ENCODE results near the gene SCGB2B2.
A peak's percentile ranks its signal among the peaks of the same experiment; 100 is the strongest.
"Not testable (repeated sequence)": the region's sequence is repeated elsewhere in the genome, so short reads cannot be mapped to it uniquely, and the experiment has no call there.

The SCGB2B2 gene, protein sequence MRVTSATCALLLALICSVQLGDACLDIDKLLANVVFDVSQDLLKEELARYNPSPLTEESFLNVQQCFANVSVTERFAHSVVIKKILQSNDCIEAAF

DNA sequence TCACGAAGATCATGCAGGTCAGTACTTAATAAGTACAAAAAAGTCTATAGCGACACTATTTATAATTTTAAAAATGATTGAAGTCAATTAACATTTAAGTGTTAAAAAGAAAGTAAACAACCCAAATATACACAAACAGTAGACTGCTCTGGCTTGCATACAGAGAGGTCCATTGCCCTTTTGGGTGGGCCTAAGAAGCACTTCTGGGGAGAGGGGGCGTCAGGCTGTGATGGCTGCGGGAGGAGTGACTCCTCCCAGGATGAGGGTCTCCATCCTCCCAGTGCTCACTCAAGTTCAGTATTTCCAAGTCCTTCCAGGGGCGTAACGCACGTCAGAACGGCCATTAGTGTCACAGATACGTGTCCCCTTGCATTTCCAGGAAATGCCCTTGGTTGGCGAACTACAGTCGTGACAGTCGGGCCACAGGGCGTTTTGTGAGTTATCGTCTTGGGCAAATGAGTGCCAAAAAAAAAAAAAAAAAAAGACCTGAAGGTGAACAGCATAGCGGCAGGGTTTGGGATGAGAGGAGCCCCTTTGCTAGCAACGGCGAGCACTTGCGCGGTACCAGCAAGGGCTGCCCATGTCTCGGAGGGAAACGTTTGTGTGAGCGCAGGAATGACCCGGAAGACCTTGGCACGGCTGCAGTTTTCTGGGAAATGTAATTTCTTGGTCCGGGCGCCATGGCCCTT, at the start of gene SCGB2B2:
Gene SCGB2B2, minus strand, starts transcription at position 463 of the 689 bp plus-strand sequence. CDS start 82,596 bp downstream, outside the sequence.
- peak; percentile 87 for DNase-seq

DNA sequence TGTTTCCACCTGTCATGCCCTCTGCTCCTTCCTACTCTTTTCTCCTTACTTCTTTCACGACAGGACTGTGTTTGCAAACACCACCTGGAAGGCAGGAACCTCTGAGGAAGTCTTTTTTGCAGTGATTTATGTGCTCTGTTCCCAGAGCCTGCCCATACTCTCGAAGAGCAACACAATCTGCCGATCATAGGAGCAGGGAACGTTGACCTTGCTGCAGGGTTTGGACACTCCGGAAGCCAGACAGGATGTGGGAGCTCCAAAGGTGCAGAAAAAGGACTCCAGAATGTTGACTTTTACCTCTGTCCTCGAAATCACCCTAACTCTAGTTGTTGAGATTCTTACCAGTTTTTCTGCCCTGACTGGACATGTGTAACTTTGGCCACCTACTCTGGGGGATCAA, 48.4 kb upstream of the SCGB2B2 start:
- no peak for DNase-seq

DNA sequence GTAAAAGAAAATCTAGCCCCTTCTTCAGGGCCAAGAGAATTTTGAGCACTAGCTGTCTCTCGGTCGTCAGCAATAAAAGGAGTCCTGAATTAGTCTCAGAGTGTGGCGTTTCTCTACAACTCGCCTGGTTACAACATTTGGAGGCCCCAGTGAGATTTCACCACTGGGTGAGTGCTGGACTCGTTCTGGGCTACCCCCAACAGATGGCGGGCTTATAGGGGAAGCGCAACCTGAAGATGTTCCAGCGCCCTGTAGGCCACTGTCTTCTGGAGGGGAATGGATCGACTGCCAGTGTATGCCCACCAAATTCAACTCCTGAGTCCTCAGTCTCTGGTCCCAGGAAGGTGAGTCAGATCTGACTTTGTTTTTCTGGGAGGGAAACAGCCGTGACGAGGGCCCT, 45.4 kb upstream of the SCGB2B2 start:
- no peak for DNase-seq

DNA sequence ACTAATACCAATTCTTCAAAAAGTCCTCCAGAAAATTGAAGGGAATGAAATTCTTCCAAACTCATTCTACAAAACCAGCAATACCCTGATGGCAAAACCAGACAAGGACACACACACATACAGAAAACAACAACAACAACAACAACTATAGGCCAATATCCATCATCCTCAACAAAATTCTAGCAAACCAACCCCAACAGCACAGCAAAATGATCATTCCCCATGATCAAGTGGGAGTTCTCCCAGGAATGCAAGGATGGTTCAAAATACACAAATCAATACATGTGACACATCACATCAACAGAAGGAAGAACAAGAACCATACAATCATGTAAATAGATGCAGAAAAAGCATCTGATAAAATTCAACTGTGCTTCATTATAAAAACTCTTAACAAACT, 38.4 kb upstream of the SCGB2B2 start:
- DNase-seq, result no peak

DNA sequence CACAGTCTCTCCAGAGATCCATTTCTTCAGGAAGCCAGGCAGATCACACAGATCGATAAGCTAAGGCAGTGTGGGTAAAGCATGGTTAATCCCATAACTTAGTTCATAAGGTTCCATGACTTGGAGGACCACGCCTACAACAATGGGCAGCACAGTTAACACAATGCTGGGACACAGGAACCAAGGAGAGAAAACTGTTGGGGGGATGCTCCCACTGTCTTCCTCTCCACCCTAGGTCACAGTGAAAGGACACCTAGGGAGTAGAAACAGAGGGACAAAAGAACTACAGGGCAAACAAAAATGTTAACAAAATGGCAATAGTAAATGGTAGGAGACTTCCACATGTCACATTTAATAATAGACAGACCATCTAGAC, 36.3 kb upstream of the SCGB2B2 start:
- DNase-seq, result no peak

DNA sequence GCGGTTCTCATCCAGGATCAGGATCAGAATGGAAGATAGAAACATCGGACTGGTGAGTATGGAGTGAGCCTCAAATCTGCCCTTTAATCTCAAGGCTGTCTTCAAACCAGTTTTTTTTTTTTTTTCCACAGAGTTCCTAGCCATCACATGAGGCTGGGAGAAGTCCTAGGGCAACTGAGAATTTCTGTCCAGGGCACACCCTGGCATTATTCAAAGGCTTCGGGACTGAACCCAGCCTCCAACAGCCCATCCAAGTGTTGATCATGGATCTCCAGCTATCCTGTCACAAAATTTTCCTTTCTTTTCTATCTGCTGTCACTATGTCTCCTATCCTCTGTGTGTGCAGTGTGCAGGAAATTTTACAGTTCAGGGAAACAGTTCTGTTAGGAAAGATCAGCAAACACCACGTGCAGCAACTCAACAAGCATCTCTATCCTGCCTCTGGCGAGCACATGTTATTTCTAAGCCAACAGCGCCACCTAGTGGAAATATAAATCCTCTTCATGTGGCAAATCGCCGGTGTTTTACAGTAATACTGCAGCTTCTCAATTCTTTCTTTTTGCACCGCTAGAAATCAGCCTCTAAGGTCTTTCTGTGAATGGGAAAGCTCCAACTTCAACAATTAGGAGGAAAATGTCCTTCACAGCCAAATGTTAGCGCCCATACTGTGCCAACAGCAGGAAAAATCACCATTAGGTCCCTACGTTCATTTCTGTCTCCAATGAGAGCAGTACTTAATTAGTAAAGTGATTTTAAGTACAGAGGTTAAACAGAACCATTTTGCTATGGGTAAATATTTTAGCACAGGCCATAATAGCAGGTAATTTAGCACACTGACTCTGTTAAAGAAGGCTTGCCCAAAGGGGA, 35.7 kb upstream of the SCGB2B2 start:
- DNase-seq, result peak; percentile 70

DNA sequence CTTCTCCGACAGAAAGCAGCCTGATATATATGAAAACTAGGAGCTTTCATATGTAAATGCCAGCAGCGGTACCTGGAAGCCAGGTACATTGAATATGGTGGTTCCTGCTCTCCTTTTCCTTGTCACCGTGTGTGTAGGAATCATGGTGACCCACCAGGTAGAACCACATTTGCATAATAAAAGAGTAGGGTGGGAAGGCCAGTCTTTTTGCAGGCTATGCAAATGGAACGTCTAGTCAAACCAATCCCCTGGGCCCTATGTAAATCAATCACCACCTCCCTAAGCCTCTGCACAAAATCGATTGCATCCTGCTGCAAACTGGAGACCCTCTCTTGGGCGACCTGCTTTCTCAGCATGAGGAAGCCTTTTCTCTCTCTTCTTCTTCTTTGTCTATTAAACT, 34.9 kb upstream of the SCGB2B2 start:
- DNase-seq, result no peak

DNA sequence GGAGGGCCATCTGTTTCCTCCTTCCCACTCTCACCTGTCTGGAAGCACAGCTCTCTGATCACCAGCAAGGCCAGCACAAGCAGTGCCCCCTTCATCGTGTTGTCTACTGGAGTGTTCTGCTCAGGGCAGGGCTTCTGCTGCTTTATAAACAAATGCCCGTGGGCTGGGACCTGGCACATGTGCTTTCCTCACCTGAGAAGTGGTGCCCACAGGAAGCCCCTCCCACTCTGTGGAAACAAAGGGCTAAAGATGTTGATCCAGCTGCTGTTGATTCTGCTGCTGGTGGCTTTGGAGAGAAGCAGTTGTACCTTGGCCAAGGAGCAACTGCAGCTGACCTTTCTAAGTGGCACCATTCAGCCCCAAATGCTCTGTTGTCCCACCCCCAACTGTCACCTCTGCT, 30.7 kb upstream of the SCGB2B2 start:
- no peak for DNase-seq

DNA sequence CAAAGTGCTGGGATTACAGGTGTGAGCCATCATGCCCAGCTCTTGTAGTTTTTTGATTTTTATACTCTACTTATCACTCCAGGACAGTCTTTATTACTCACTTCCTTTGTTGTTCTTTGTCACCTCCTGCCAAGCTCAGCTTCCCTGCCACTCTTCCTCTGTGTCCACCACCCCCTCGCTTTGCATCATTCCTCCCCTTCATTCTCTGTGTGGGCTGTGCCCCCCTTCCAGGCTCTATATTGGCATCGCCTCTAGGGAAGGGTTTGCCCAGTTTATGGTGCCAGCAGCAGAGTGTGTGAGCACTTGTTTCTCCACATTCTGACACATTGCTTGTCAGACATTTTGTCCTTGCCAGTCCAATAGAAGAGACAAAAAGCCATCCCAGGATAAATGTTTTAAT, 15.6 kb upstream of the SCGB2B2 start:
- no peak for DNase-seq

DNA sequence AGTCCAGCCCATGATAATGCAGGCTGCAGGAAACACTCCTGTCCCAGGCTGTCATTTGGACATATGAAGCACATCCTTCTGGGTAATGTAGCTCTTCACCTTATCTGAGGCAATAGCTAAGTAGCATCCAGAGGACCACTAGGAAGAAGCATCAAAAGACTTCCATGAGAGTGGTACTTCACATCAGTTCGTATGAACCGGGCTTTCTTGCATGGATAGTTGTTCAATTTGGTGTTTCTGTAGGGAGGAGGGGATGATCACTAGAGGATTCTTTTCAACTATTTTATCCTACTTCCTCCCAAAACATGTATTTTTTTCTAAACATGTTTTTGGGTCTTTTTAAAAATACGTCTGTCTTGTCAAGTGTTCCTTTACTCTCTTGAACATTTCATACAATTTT, 13.4 kb upstream of the SCGB2B2 start:
- no peak for DNase-seq

DNA sequence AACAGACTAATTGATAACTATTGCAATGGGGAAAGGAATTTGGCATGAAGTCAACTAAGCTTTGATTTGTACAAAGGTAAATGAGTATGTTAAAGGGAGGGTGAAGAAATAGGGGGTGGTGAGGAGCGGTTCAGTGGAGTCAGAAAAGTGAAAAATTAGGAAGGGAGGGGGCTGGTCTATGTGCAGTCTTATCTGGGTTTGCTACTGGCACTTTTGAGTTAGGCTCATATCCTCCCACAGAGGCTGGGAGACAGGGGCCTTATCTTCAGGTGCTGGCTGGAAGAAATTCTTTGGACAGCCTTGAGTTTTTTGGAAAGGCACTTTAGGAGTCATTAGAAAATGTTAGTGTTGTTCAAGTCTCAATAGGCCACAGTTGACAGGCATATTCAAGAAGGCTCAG, 11.6 kb upstream of the SCGB2B2 start:
- no peak for DNase-seq

DNA sequence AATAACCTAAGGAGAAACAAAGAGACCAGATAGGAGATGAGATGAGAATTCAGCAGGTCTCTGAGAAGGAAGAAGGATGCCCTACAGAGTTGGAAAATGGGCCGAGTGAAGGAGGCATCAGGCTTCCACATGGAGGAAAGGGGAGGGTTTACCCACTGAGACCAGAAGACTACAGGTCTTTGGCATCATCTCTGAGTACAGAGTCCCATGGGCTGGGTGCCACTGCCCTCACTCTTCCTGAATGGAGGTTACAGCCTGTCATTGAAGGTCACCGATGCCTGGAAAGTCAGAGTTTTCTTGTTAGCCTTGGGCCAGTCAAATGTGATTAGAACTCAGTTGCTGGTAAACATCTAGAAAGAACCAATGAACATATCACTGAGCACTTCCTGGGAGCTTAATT, 10.4 kb upstream of the SCGB2B2 start:
- no peak for DNase-seq

DNA sequence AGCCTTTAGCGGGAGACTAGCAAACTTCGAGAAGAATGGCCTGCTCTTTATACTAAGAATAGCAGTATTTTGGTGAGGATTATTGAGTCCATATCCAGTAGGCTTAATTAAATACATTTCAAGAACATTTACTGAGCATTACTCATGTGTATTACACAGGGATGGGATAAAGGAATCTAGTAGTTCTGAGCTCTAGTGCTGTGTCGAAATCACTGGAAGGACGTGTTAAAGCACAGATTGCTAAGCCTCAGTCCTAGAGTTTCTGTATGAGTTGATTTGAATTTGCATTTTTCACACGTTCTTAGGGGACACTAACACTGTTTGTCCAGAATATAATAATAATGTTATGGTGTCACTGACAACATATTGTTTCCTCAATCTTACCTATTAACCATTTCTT, 9.5 kb upstream of the SCGB2B2 start:
- DNase-seq, result no peak

DNA sequence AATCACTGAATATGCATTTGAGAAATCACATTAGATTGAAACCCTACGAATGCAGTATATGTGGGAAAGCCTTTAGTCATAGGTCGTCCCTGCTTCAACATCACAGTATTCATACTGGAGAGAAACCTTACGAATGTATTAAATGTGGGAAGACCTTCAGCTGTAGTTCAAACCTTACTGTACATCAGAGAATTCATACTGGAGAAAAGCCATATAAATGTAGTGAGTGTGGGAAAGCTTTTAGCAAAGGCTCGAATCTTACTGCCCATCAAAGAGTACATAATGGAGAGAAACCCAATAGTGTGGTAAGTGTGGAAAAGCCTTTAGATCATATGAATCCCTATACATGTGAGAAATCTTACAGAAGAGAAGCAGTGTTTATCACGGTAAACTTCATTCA, 8.3 kb upstream of the SCGB2B2 start:
- DNase-seq, result not testable (repeated sequence)

DNA sequence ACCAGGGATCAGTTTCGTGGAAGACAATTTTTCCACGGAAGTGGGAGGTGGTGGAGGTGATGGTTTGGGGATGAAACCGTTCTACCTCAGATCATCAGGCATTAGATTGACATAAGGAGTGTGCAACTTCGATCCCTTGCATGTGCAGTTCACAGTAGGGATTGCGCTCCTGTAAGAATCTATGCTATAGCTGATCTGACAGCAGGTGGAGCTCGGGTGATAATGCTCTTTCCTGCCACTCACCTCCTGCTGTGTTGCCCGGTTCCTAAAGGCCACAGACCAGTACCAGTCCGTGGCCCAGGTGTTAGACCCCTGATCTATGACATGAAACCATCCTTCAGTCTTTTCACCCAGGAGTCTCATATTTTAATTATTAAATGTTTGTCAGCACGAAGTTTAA, 4.5 kb upstream of the SCGB2B2 start:
- no peak for DNase-seq

DNA sequence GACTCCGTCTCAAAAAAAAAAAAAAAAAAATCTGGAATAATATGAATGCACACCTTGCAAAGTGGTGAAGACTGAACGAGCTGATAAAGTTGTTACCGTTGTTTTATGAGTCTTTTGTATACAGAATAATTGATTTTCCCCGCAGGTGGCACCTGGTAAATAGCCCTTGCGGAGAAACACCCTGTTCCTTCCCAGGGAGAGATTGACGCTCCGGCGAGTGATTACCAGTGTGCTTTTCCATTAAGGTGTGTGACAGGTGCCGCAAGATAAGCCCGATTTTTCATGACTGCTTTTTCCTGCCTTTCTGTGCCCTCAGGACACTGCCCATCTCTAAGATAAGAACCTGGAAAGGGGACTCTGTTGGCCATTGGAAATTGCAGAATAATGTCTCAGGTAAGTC, 1.5 kb upstream of the SCGB2B2 start:
- no peak for DNase-seq

DNA sequence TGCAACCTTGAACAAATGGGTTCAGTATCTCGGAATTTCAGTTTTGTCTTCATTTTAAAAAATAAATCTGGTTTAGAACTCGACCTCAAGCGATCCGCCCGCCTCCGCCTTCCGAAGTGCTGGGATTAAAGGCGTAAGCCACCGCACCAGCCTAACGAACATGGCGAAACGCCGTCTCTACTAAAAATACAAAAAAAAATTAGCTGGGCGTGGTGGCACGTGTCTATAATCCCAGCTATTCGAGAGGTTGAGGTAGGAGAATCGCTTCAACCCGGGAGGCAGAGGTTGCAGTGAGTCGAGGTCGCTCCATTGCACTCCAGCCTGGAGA, 1.1 kb upstream of the SCGB2B2 start:
- no peak for DNase-seq

DNA sequence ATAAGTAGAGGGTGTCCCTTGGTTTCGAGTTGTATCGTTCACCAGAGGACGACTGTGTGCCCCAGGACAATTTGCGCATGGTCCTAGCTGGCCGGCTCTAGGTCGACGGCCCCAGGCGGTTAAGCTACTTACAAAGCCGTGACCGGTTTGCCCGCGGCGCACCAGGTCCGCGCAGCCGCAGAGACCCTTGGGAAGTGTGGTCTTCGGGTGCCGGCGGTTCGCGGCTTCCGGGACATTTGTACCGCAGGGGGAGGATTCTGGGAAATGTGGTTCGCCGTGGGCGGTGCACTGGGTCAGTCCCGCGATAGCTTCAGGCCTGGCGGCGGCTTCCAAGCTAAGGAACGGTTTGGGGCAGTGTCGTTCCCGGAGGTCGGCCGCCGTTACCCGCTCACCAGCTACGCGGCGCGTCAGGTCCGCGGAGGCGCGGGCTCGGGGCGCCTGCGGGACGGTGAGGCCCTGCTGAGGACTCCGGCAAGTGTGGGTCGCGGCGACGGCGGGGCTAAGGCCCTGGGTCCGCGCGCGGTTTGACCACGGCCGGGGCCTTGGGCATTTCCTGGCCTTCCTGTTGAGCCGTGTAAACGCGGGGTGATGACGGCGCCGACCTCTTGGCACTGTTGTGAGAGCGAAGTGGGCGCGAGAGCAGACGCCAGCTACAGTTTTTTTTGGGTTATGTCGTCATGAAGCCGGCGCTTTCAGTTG, 576 bp upstream of the SCGB2B2 start, which contains the start of gene ZNF302:
Gene ZNF302, plus strand, starts transcription at position 293 of the 699 bp plus-strand sequence. CDS start 1,127 bp downstream, outside the sequence.
- peak; percentile 95 for DNase-seq

DNA sequence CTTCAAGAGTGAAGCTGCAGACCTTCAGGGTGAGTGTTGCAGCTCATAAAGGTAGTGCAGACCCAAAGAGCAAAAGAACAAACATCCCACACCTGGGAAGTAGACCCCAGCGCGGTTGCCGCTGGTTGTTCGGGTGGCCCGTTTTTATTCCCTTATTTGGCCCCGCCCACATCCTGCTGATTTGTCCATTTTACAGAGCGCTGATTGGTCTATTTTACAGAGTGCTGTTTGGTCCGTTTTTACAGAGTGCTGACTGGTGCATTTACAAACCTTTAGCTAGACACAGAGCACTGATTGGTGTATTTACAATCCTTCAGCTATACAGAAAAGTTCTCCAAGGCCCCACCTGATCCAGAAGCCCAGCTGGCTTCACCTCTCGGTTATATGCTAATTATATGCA, 1.0 kb downstream of the SCGB2B2 start:
- DNase-seq, result no peak

DNA sequence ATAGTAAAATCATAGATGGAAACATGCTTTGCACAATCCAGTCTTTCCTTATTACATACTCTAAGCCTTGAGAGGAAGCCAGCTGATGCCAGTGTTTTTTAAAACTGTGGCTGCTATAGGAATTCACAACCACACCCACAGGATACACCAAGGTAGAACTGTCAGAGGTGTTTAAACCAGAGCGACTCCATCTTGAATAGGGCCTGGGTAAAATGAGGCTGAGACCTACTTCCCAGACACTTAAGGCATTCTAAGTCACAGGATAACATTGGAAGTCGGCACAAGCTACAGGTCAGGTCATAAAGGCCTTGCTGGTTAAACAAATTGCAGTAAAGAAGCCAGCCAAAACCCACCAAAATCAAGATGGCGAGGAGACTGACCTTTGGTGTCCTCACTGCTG, 1.7 kb downstream of the SCGB2B2 start:
- DNase-seq, result no peak

DNA sequence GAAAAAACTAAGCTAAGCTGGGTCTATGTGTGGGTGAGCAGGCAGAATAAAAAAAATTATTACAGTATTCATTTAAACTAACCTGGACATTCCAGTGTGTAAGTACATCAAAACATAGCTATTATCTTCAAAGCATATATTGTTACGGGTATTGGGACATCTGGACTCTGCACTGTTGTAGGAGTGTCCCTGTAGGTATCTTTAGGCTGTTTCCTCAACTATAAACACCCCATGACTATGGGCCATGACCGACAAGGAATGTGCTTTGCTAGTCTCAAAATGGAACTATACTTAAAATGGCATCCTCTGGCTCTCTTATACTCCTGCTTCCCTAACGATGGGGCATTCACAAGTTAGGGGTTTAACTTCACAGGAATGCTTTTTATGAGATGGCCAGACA, 3.4 kb downstream of the SCGB2B2 start:
- DNase-seq, result no peak

DNA sequence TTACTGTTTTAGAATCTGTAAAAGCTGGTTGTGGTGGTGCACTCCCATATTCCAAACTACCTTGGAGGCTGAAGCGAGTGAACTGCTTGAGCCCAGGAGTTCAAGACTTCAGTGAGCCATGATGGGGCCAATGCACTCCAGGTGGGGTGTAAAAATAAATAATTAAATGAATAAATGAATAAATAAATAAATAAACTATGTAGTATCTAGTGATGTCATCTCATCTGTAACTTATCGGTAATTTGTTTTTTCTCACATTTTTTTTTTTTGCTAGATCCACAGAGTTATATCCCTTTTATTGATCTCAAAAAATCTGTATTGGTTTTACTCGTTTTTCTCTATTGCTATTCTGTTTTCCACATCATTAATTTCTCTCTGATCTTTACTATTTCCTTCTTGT, 5.0 kb downstream of the SCGB2B2 start:
- no peak for DNase-seq

DNA sequence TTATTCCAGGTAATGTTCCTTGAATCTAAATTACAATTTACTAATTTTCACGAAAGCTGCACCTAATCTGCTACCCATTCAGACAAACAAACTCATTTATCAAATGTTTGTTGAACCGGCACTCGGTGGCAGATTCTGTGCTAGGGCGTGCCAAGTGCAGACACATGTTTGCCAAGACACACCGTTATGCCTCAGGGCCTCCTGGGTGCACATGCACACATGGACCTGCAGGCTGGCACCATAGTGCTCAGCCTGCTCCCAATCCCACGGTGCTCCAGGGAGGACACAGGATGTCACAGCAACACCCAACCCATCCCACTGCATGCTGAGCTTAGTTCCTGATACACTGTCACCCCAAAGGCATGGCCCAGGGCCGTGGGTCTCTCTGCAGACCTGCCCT, 7.7 kb downstream of the SCGB2B2 start:
- no peak for DNase-seq

DNA sequence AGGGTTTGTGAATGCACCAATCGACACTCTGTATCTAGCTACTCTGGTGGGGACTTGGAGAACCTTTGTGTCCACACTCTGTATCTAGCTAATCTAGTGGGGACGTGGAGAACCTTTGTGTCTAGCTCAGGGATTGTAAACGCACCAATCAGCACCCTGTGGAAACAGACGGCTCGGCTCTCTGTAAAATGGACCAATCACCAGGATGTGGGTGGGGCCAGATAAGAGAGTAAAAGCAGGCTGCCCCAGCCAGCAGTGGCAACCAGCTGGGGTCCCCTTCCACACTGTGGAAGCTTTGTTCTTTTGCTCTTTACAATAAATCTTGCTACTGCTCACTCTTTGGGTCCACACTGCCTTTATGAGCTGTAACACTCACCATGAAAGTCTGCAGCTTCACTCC, 8.3 kb downstream of the SCGB2B2 start:
- DNase-seq, result peak; percentile 54
